SK-N-SH treated with all-trans-retinoic acid at 6 μM for 48 hours (cell line): Measurements from ENCODE around the gene TIAM2.

Experiments used
- ARNTL ChIP-seq: fragments of 450-650 bp; formaldehyde crosslinking; IDR thresholded peaks from 2 replicates; pipeline ENCODE4 v1.5.0; 2020; ENCODE audit warnings: low read depth, mild to moderate bottlenecking, moderate library complexity, borderline replicate concordance
- BACH2 ChIP-seq: fragments of 250-450 bp; sonication (Bioruptor Pico); IDR thresholded peaks from 2 replicates; pipeline ENCODE4 v1.9.0; 2021; ENCODE audit warnings: mild to moderate bottlenecking, borderline replicate concordance
- ESRRG ChIP-seq: fragments of 250-450 bp; sonication (Bioruptor Pico); IDR thresholded peaks from 2 replicates; pipeline ENCODE4 v1.6.1; 2021; ENCODE audit warnings: mild to moderate bottlenecking
- PATZ1 ChIP-seq: fragments of 250-450 bp; sonication (Bioruptor Pico); IDR thresholded peaks from 2 replicates; pipeline ENCODE4 v1.8.0; 2020; ENCODE audit warnings: mild to moderate bottlenecking, moderate library complexity, borderline replicate concordance
- POU6F1 ChIP-seq: fragments of 250-450 bp; sonication (Bioruptor Pico); IDR thresholded peaks from 2 replicates; pipeline ENCODE4 v1.8.0; 2021; ENCODE audit warnings: low read depth, mild to moderate bottlenecking, moderate library complexity, borderline replicate concordance
- SNAI2 ChIP-seq: fragments of 250-450 bp; sonication (Bioruptor Pico); IDR thresholded peaks from 2 replicates; pipeline ENCODE4 v1.5.0; 2020; ENCODE audit warnings: mild to moderate bottlenecking, moderate library complexity
- TCF4 ChIP-seq: fragments of 250-450 bp; sonication (Bioruptor Pico); IDR thresholded peaks from 2 replicates; pipeline ENCODE4 v1.8.0; 2021; ENCODE audit warnings: mild to moderate bottlenecking, moderate library complexity, borderline replicate concordance
- ZNF70 ChIP-seq: fragments of 450-650 bp; formaldehyde crosslinking; IDR thresholded peaks from 2 replicates; pipeline ENCODE4 v1.5.0; 2020; ENCODE audit warnings: mild to moderate bottlenecking, moderate library complexity
- ZNF8 ChIP-seq: fragments of 450-650 bp; formaldehyde crosslinking; IDR thresholded peaks from 2 replicates; pipeline ENCODE4 v1.5.0; 2020; ENCODE audit warnings: mild to moderate bottlenecking, moderate library complexity

GRCh38 chr6:155026706-155027045 lies 31.6 kb downstream of the TIAM2 start:
- TF ChIP-seq PATZ1 (no peak), ZNF8 (no peak), ARNTL (no peak), ESRRG (CRISPR knock-in tag) (no peak), TCF4 (CRISPR knock-in tag) (no peak), POU6F1 (CRISPR knock-in tag) (no peak), ZNF70 (CRISPR knock-in tag) (no peak), BACH2 (CRISPR knock-in tag) (no peak), SNAI2 (CRISPR knock-in tag) (no peak)
